ENCODE measurements around the gene SPTB.

SPTB gene

DNA sequence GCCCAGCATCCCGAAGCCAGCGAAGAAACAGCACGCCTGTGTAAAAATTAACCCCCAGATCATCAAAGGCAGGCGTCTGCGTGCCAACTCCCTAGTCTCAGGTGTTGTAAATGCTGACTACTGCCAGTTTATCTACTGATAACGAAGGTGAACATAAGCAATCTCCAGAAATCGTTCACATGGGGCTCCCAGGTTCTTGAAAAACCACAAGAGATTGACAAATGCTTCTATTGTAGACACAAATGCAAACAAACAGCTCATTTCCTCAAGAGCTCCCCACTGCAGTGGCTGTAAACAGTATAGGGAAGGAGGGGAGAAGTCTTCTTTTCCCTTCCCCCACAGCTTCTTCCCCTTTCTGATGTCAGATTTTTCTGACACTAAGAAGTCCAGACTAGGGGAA is 180.8 kb downstream of the SPTB start:
- no peak for TF ChIP-seq CTCF (IDR thresholded peaks at IDR 0.05; ENCODE audit: borderline replicate concordance, control extremely low read depth, extremely low read depth, insufficient read depth, missing control alignments)
- in situ Hi-C loops (cut with MboI; ENCODE audit: low sequenced_read_pairs, unreplicated experiment), result no loop called here
- DNase-seq (ENCODE audit: low spot score), result no peak

DNA sequence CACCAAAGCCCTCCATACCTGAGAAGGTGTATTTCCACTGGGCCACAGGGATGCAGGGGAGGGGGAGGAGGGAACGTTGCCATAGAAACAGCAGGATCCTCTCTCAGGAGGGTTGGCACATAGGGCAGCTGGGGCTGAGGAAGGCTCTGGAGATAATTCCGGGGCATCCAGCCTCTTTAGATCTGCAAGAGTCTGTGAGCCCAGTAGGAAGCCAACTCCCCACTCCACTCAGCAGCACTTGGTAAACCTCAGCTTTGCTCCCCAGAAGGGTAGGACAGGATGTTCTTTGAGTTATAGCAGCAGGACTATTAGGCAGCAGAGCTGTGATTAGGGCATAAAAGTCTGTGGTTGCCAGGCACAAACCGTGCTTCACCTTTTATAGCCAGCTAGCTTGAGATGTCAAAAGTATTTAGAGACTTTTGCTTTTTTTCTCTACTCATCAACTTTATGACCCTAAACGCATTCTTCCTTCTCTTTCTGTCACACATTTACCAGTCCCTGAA is 183.3 kb downstream of the SPTB start:
- DNase-seq (ENCODE audit: low spot score), result no peak

More for the DNA sequence above, 183.3 kb downstream of the SPTB start:
- no peak for TF ChIP-seq CTCF (IDR thresholded peaks at IDR 0.05; ENCODE audit: borderline replicate concordance, control extremely low read depth, extremely low read depth, insufficient read depth, missing control alignments)
- in situ Hi-C loops (cut with MboI; ENCODE audit: low sequenced_read_pairs, unreplicated experiment), result no loop called here
